Spleen (tissue), 11 donors: ENCODE data around the gene ICAM1. TPM values are rescaled to one million over a fixed set of nuclear protein-coding genes. Genes with fewer than 3 reads are reported as not detected.

Source experiments
- DNase-seq: peaks from one replicate; pipeline ENCODE4 v3.0.0-alpha.2; 2020
- H3K27ac ChIP-seq, 8 donors: fragments of 200-600 bp; sonication (generic) in 7 of 8; 1 replicate in 4 of 8; 2 replicates in 4 of 8; pipeline versions ENCODE4 v1.5.0 to v1.8.0; 2016 to 2021; ENCODE audit warnings: inconsistent platforms in 4 of 8, mild to moderate bottlenecking in 4 of 8, moderate library complexity in 1 of 8
- H3K27me3 ChIP-seq, 7 donors: fragments of 200-600 bp; sonication (generic) in 6 of 7; replicated peaks in 1 of 7; 1 replicate in 4 of 7; 2 replicates in 3 of 7; pipeline versions ENCODE4 v1.5.0 to v1.8.0; 2016 to 2021; ENCODE audit warnings: inconsistent platforms in 3 of 7, mild to moderate bottlenecking in 1 of 7
- H3K36me3 ChIP-seq, 6 donors: fragments of 200-600 bp; sonication (generic) in 5 of 6; 1 replicate in 4 of 6; 2 replicates in 2 of 6; pipeline versions ENCODE4 v1.5.0 to v1.8.0; 2016 to 2021; ENCODE audit warnings: inconsistent platforms in 2 of 6
- H3K4me1 ChIP-seq, 6 donors: fragments of 200-600 bp; sonication (generic) in 5 of 6; 1 replicate in 3 of 6; 2 replicates in 3 of 6; pipeline versions ENCODE4 v1.5.0 to v1.8.0; 2016 to 2021; ENCODE audit warnings: inconsistent platforms in 3 of 6
- H3K4me3 ChIP-seq, 8 donors: fragments of 200-600 bp; sonication (generic) in 7 of 8; 1 replicate in 4 of 8; 2 replicates in 4 of 8; pipeline versions ENCODE4 v1.5.0 to v1.8.0; 2016 to 2021; ENCODE audit warnings: inconsistent platforms in 4 of 8, mild to moderate bottlenecking in 4 of 8, moderate library complexity in 2 of 8
- H3K9me3 ChIP-seq, 8 donors: fragments of 200-600 bp; sonication (generic) in 7 of 8; 1 replicate in 4 of 8; 2 replicates in 4 of 8; pipeline versions ENCODE4 v1.5.0 to v1.8.0; 2016 to 2021; ENCODE audit warnings: inconsistent platforms in 4 of 8
- CTCF ChIP-seq, 11 experiments: fragments of 200-600 bp in 7 of 11; fragments of 450-650 bp in 4 of 11; sonication (generic) in 4 of 11; IDR thresholded peaks in 8 of 11; conservative IDR thresholded peaks in 3 of 11; 1 replicate in 7 of 11; 2 replicates in 4 of 11; pipeline versions ENCODE4 v1.4.0 to v1.8.0; 2016 to 2021; ENCODE audit warnings: antibody characterized with exemption in 11 of 11, inconsistent platforms in 4 of 11, mild to moderate bottlenecking in 1 of 11
- POLR2A ChIP-seq, 3 donors: fragments of 450-650 bp; IDR thresholded peaks; one replicate each; pipeline ENCODE4 v1.5.1; 2017; ENCODE audit warnings: antibody characterized with exemption in 3 of 3, mild to moderate bottlenecking in 1 of 3
- POLR2AphosphoS5 ChIP-seq, 3 donors: sonication (generic); formaldehyde crosslinking; IDR thresholded peaks; one replicate each; pipeline ENCODE4 v1.5.1; 2017; ENCODE audit warnings: antibody characterized with exemption in 3 of 3
- WGBS, 5 donors: extraction: QIAGEN DNeasy Blood & Tissue Kit in 3 of 5; methylation state at CpG; one replicate each; pipeline versions ENCODE4 v1.1.5 to v1.1.7; 2013 to 2018; 5-methylcytosine and 5-hydroxymethylcytosine counted together
- intact Hi-C: fragments of 100-400 bp; cut with DNase I; formaldehyde crosslinking; loops from one replicate; pipeline ENCODE4 v1.15.0; 2023; ENCODE audit warnings: low total_unique reads
- polyA plus RNA-seq, 3 donors: library from polyadenylated mRNA; stranded (reverse); fragments of 200-250 nt; gene quantifications; one replicate each; pipeline ENCODE4 v1.2.1, GENCODE V29; 2013
- total RNA-seq, 7 donors: library from RNA; depleted of rRNA in 3 of 7; stranded (reverse); fragments of >200 nt in 3 of 7; fragmentation: NEBNext Ultra II Directional in 4 of 7; extraction: Animal tissue kit (Norgen Biotek cat#: 25700) in 4 of 7; gene quantifications; one replicate each; pipeline versions ENCODE4 v1.1.0 to v1.2.1, GENCODE V29; 2016 to 2021
- donor health status: healthy with polysubstance abuse.
- donor health status: DM: no; HTN: no; CAD: no; lungs with moderate emphysema.
- donor health status: DM: no; HTN: no; CAD: no.
- donor health status: Bipolar disorder and iron deficiency.
- donor health status: healthy.
- donor health status: DM: no; HTN: no; CAD: no.
- donor health status: DM: yes; HTN: yes; CAD: no.

The ICAM1 gene
- total and polyA plus RNA-seq, 10 donors, result 12.8 to 163 (median 98.2) TPM

- TF ChIP-seq POLR2A (IDR thresholded peaks at IDR 0.05), result no peak
- no peaks in the 10 kb centered on the region for H3K9me3 ChIP-seq
- intact Hi-C loops, result no loop called here
- no peak overlapping the region for H3K4me3 ChIP-seq
- no peak for DNase-seq
- WGBS, 5 donors, result 61 to 74% (median 70%) methylated on average over 8 of the region's 8 CpGs
- H3K4me1 ChIP-seq, result peaks cover 0 to 26% (median 9%) of the 10 kb centered on the region in 6 donors
- H3K27me3 ChIP-seq, result no peaks in the 10 kb centered on the region
- no peak overlapping the region for H3K27ac ChIP-seq
- H3K36me3 ChIP-seq, result peaks cover 0 to 49% (median 42%) of the 10 kb centered on the region in 6 donors
These were observed 10.8 kb upstream of the ICAM1 start for GRCh38 chr19:10260141-10260584.

- H3K9me3 ChIP-seq, result no peaks in the 10 kb centered on the region
- H3K4me3 ChIP-seq, result no peak overlapping the region
- 79 to 93% (median 89%) methylated on average over 7 of the region's 7 CpGs for WGBS, 5 donors
- H3K27me3 ChIP-seq, result no peaks in the 10 kb centered on the region
- intact Hi-C loops, result no loop called here
- peaks cover 0 to 23% (median 20%) of the 10 kb centered on the region in 6 donors for H3K36me3 ChIP-seq
- TF ChIP-seq POLR2AphosphoS5 (IDR thresholded peaks at IDR 0.05), result no peak
- TF ChIP-seq CTCF (IDR thresholded peaks at IDR 0.05 in 8 of 11, conservative IDR thresholded peaks at IDR 0.05 in 3 of 11), result no peak
- TF ChIP-seq POLR2A (IDR thresholded peaks at IDR 0.05), result no peak
- H3K27ac ChIP-seq, result no peak overlapping the region
- no peak for DNase-seq
- peaks cover 0 to 37% (median 17%) of the 10 kb centered on the region in 6 donors for H3K4me1 ChIP-seq
These were observed 8.1 kb upstream of the ICAM1 start for GRCh38 chr19:10262771-10263170.

GRCh38 chr19:10266706-10267105 is 4.2 kb upstream of the ICAM1 start:
- 77 to 80% (median 79%) methylated on average over 7 of the region's 7 CpGs for WGBS, 5 donors
- intact Hi-C loops, result no loop called here
- Histone ChIP-seq H3K4me1 (peaks cover 0 to 63% (median 30%) of the 10 kb centered on the region in 6 donors), H3K9me3 (no peaks in the 10 kb centered on the region), H3K27ac (peak overlapping the region in 1 of 8 donors; percentile 99), H3K27me3 (no peaks in the 10 kb centered on the region), H3K4me3 (no peak overlapping the region), H3K36me3 (no peaks in the 10 kb centered on the region)
- DNase-seq, result no peak
- TF ChIP-seq POLR2A (IDR thresholded peaks at IDR 0.05), result no peak
- no peak for TF ChIP-seq CTCF (IDR thresholded peaks at IDR 0.05 in 8 of 11, conservative IDR thresholded peaks at IDR 0.05 in 3 of 11)

- Histone ChIP-seq H3K27ac (peak overlapping the region; percentile 0 to 99 (median 96)), H3K36me3 (peaks cover 0 to 5% (median 0%) of the 10 kb centered on the region in 6 donors), H3K9me3 (no peaks in the 10 kb centered on the region), H3K27me3 (no peaks in the 10 kb centered on the region), H3K4me1 (peaks cover 7 to 77% (median 42%) of the 10 kb centered on the region in 6 donors), H3K4me3 (no peak overlapping the region)
- peak in 1 of 11 experiments; percentile 9 for TF ChIP-seq CTCF (IDR thresholded peaks at IDR 0.05 in 8 of 11, conservative IDR thresholded peaks at IDR 0.05 in 3 of 11)
- TF ChIP-seq POLR2A (IDR thresholded peaks at IDR 0.05), result no peak
- peak in 2 of 3 donors; percentile 71 to 72 for TF ChIP-seq POLR2AphosphoS5 (IDR thresholded peaks at IDR 0.05)
- intact Hi-C loops, result loop anchor here (2.0 kb wide), 1 partner anchor 121 kb away; no protein-coding TSS in a partner anchor
- no peak for DNase-seq
- WGBS, 5 donors, result 48 to 67% (median 51%) methylated on average over 6 of the region's 6 CpGs
These were observed 2.8 kb upstream of the ICAM1 start for GRCh38 chr19:10268071-10268470.
